ENCODE measurements around the gene WDR59. TPM values are rescaled to one million over a fixed set of nuclear protein-coding genes. Genes with fewer than 3 reads are reported as not detected.

Gene WDR59
- total RNA-seq, 4 donors from 2014 or later = 26.2 to 153 (median 59.1) TPM

GRCh38 chr16:75023009-75023408 is 38.1 kb upstream of the WDR59 start:
- no peak overlapping the region for H3K27ac ChIP-seq
- H3K36me3 ChIP-seq = no peaks in the 10 kb centered on the region
- H3K4me3 ChIP-seq = no peak overlapping the region
- peaks cover 10% of the 10 kb centered on the region for H3K9me3 ChIP-seq
- 95% methylated on average over 2 of the region's 2 CpGs for WGBS
- H3K4me1 ChIP-seq = peaks cover 20% of the 10 kb centered on the region
- TF ChIP-seq CTCF (IDR thresholded peaks at IDR 0.05) = no peak
- no peak for TF ChIP-seq POLR2A (IDR thresholded peaks at IDR 0.05)
- no peak for DNase-seq (ENCODE audit: low spot score in 2 of 2)
- no peaks in the 10 kb centered on the region for H3K27me3 ChIP-seq

- WGBS = 94% methylated on average over 4 of the region's 4 CpGs
- Histone ChIP-seq H3K27ac (no peak overlapping the region), H3K27me3 (no peaks in the 10 kb centered on the region), H3K9me3 (peaks cover 10% of the 10 kb centered on the region), H3K4me3 (no peak overlapping the region), H3K36me3 (no peaks in the 10 kb centered on the region), H3K4me1 (peaks cover 20% of the 10 kb centered on the region)
- no peak for DNase-seq (ENCODE audit: low spot score in 2 of 2)
- TF ChIP-seq POLR2A (IDR thresholded peaks at IDR 0.05) (no peak), CTCF (IDR thresholded peaks at IDR 0.05) (no peak), POLR2AphosphoS5 (IDR thresholded peaks at IDR 0.05) (no peak), EP300 (IDR thresholded peaks at IDR 0.05) (no peak)
These were observed 37.6 kb upstream of the WDR59 start for GRCh38 chr16:75022567-75022966.

- Histone ChIP-seq H3K9me3 (peaks cover 10% of the 10 kb centered on the region), H3K4me1 (peaks cover 24% of the 10 kb centered on the region), H3K36me3 (no peaks in the 10 kb centered on the region), H3K27me3 (no peaks in the 10 kb centered on the region), H3K4me3 (no peak overlapping the region), H3K27ac (no peak overlapping the region)
- no peak for DNase-seq (ENCODE audit: low spot score in 2 of 2)
- 76% methylated on average over 1 of the region's 1 CpG for WGBS
- TF ChIP-seq POLR2A (IDR thresholded peaks at IDR 0.05) = no peak
- TF ChIP-seq CTCF (IDR thresholded peaks at IDR 0.05) = no peak
- no peak for TF ChIP-seq POLR2AphosphoS5 (IDR thresholded peaks at IDR 0.05)
- no peak for TF ChIP-seq EP300 (IDR thresholded peaks at IDR 0.05)
These were observed 36.5 kb upstream of the WDR59 start for GRCh38 chr16:75021410-75021809.

- 95% methylated on average over 7 of the region's 7 CpGs for WGBS
- H3K36me3 ChIP-seq = no peaks in the 10 kb centered on the region
- no peak for TF ChIP-seq POLR2AphosphoS5 (IDR thresholded peaks at IDR 0.05)
- TF ChIP-seq CTCF (IDR thresholded peaks at IDR 0.05) = no peak
- no peak for TF ChIP-seq EP300 (IDR thresholded peaks at IDR 0.05)
- TF ChIP-seq POLR2A (IDR thresholded peaks at IDR 0.05) = no peak
- H3K9me3 ChIP-seq = peaks cover 10% of the 10 kb centered on the region
- H3K27me3 ChIP-seq = no peaks in the 10 kb centered on the region
- H3K4me3 ChIP-seq = no peak overlapping the region
- H3K4me1 ChIP-seq = peaks cover 10% of the 10 kb centered on the region
- H3K27ac ChIP-seq = no peak overlapping the region
- no peak for DNase-seq (ENCODE audit: low spot score in 2 of 2)
These were observed 34.7 kb upstream of the WDR59 start for GRCh38 chr16:75019586-75019985.

GRCh38 chr16:75019007-75019406 is 34.1 kb upstream of the WDR59 start:
- 89% methylated on average over 8 of the region's 8 CpGs for WGBS
- TF ChIP-seq CTCF (IDR thresholded peaks at IDR 0.05) (no peak), EP300 (IDR thresholded peaks at IDR 0.05) (no peak), POLR2AphosphoS5 (IDR thresholded peaks at IDR 0.05) (no peak), POLR2A (IDR thresholded peaks at IDR 0.05) (no peak)
- Histone ChIP-seq H3K4me1 (peaks cover 10% of the 10 kb centered on the region), H3K9me3 (peaks cover 10% of the 10 kb centered on the region), H3K27ac (no peak overlapping the region), H3K4me3 (no peak overlapping the region), H3K36me3 (no peaks in the 10 kb centered on the region), H3K27me3 (no peaks in the 10 kb centered on the region)
- no peak for DNase-seq (ENCODE audit: low spot score in 2 of 2)
